Measurements from ENCODE around the gene CDK5RAP1. TPM values are rescaled to one million over a fixed set of nuclear protein-coding genes. Genes with fewer than 3 reads are reported as not detected.

The CDK5RAP1 gene
- total and polyA plus RNA-seq, 10 donors = 21.3 to 93.0 (median 33.7) TPM

GRCh38 chr20:33423141-33423834, 22.0 kb upstream of the CDK5RAP1 start:
- TF ChIP-seq POLR2AphosphoS5 (IDR thresholded peaks at IDR 0.05) (no peak), CTCF (IDR thresholded peaks at IDR 0.05 in 8 of 11, conservative IDR thresholded peaks at IDR 0.05 in 3 of 11) (no peak), POLR2A (IDR thresholded peaks at IDR 0.05) (no peak)

GRCh38 chr20:33419140-33419974, 18.0 kb upstream of the CDK5RAP1 start:
- Histone ChIP-seq H3K36me3 (peaks cover 0 to 3% (median 0%) of the 10 kb centered on the region in 6 donors), H3K27ac (no peak overlapping the region), H3K9me3 (no peaks in the 10 kb centered on the region), H3K27me3 (replicated peaks in 1 of 7) (no peaks in the 10 kb centered on the region), H3K4me3 (no peak overlapping the region), H3K4me1 (no peaks in the 10 kb centered on the region)
- WGBS, 5 donors = 52 to 68% (median 56%) methylated on average over 7 of the region's 7 CpGs
- intact Hi-C loops (cut with DNase I; ENCODE audit: low total_unique reads) = no loop called here
- DNase-seq = no peak
- TF ChIP-seq CTCF (IDR thresholded peaks at IDR 0.05 in 8 of 11, conservative IDR thresholded peaks at IDR 0.05 in 3 of 11) = no peak
- TF ChIP-seq POLR2AphosphoS5 (IDR thresholded peaks at IDR 0.05) = no peak

More at GRCh38 chr20:33423141-33423834, 22.0 kb upstream of the CDK5RAP1 start:
- Histone ChIP-seq H3K27ac (peak overlapping the region in 1 of 8 donors; percentile 35), H3K36me3 (no peaks in the 10 kb centered on the region), H3K27me3 (replicated peaks in 1 of 7) (no peaks in the 10 kb centered on the region), H3K4me1 (no peaks in the 10 kb centered on the region), H3K9me3 (no peaks in the 10 kb centered on the region), H3K4me3 (no peak overlapping the region)
- no peak for DNase-seq
- intact Hi-C loops (cut with DNase I; ENCODE audit: low total_unique reads) = no loop called here
- WGBS, 5 donors = 54 to 86% (median 73%) methylated on average over 5 to 7 of the region's 7 CpGs

GRCh38 chr20:33418033-33418432, 16.7 kb upstream of the CDK5RAP1 start:
- Histone ChIP-seq H3K4me3 (no peak overlapping the region), H3K27ac (no peak overlapping the region), H3K27me3 (replicated peaks in 1 of 7) (no peaks in the 10 kb centered on the region), H3K4me1 (no peaks in the 10 kb centered on the region), H3K36me3 (peaks cover 0 to 3% (median 0%) of the 10 kb centered on the region in 6 donors), H3K9me3 (no peaks in the 10 kb centered on the region)
- 87 to 100% (median 94%) methylated on average over 3 of the region's 3 CpGs for WGBS, 5 donors
- no peak for TF ChIP-seq POLR2A (IDR thresholded peaks at IDR 0.05)
- no peak for TF ChIP-seq CTCF (IDR thresholded peaks at IDR 0.05 in 8 of 11, conservative IDR thresholded peaks at IDR 0.05 in 3 of 11)
- no peak for TF ChIP-seq POLR2AphosphoS5 (IDR thresholded peaks at IDR 0.05)
- intact Hi-C loops (cut with DNase I; ENCODE audit: low total_unique reads) = no loop called here
- DNase-seq = no peak

DNA sequence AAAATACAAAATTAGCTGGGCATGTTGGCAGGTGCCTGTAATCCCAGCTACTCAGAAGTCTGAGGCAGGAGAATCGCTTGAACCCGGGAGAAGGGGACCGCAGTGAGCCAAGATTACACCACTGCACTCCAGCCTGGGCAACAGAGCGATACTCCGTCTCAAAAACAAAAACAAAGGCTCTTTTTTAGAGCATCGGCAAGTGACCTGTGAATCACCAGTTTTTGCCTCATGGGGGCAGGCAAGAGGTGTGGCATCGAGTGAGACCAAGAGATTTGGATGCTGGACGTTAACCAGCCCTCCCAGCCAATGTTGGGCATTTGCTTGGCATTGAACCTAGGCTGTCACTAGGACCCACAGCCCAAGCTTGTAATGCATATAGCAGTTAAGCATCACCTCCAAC, 14.6 kb upstream of the CDK5RAP1 start:
- WGBS, 5 donors = 57 to 76% (median 65%) methylated on average over 8 of the region's 8 CpGs
- no peak for DNase-seq
- H3K27me3 ChIP-seq (replicated peaks in 1 of 7) = no peaks in the 10 kb centered on the region
- H3K36me3 ChIP-seq = peaks cover 0 to 23% (median 5%) of the 10 kb centered on the region in 6 donors
- H3K4me1 ChIP-seq = no peaks in the 10 kb centered on the region
- H3K27ac ChIP-seq = no peak overlapping the region
- no peak overlapping the region for H3K4me3 ChIP-seq
- intact Hi-C loops (cut with DNase I; ENCODE audit: low total_unique reads) = no loop called here
- peak in 3 of 11 experiments; percentile 17 to 38 (median 26) for TF ChIP-seq CTCF (IDR thresholded peaks at IDR 0.05 in 8 of 11, conservative IDR thresholded peaks at IDR 0.05 in 3 of 11)
- TF ChIP-seq POLR2A (IDR thresholded peaks at IDR 0.05) = no peak
- no peaks in the 10 kb centered on the region for H3K9me3 ChIP-seq

Data from spleen (tissue), 11 donors.